HG02884 (cell line): ENCODE results near the gene SLC7A6.
"Not testable (repeated sequence)": the region's sequence is repeated elsewhere in the genome, so short reads cannot be mapped to it uniquely, and the experiment has no call there.

Experiments used
- ATAC-seq: cut with Tn5 transposase; IDR thresholded peaks from one replicate; pipeline ENCODE4 v1.9.1; 2021; ENCODE audit warnings: mild to moderate bottlenecking, moderate library complexity; ENCODE audit not compliant: unreplicated experiment

The SLC7A6 gene

GRCh38 chr16:68281368-68282063, 17.2 kb downstream of the SLC7A6 start:
- no peak for ATAC-seq

DNA sequence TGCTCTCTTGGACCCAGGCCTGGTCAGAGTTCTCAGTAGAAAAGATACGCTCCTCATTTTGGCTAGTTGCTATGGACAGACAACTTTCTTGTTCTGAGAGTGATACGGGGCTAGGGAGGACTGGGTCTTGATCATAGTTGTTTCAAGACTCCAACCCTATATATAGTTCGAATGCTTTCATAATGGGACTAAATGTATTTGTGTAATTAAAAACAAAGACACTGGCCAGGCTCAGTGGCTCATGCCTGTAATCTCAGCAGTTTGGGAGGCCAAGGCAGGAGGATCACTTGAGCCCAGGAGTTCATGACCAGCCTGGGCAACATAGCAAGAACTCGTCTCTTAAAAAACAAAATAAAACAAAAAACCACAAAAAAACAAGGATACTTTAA, 17.7 kb downstream of the SLC7A6 start:
- no peak for ATAC-seq

DNA sequence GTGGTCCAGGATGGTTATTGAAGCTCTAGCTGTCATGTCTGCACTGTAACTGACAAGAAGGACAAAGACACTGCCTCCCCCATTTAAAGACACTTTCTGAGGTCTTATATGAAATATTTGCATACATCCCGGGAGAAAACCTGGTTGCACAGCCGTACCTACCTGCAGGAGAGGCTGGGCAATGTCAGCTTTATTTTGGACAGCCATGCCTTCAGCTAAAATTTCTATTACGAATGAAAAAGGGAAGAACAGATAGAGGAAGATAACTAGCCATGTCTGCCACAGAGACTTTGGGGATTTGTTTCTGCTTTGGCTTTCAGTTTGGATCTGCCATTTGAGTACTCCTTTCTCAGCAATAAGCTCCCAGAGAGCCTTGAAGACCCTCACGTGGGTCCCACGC, 19.0 kb downstream of the SLC7A6 start:
- no peak for ATAC-seq

DNA sequence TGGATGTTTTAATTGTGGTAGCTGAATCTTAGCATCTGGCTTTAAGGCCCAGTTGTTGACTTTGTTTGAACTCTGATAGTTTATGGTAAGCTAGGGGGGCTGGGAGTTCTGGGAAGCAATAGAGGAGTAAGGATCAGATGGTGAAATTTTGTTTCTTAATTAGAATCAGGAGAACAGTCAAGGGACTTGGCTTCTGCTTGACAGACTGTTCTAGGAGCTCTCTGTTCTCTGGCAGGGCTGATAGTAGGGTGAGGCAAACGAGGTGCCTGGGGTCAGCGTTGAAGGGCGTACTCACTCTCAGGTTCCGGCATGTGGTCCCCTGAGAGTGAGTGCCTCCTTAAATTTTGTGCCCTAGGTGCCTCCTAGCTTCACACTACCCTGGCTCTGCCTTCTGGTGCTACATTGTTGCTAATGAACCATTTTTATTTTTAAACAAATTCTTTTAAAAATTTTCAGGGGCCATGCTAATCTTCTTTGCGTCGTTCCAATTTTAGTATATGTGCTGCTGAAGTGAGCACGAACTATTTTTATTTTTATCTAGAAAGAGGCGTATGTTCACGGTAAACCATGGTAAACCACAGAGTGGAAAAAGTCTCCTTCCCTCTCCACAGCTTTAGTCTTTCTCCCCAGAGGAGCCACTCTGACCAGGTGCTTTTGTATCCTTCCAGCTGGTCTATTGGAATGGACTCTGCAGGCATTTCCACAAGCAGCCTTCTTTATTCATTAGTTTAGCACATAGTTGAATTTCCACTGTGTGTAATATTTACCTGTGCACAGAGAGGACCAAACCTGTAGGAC, 19.7 kb downstream of the SLC7A6 start:
- peak; percentile 52 for ATAC-seq

DNA sequence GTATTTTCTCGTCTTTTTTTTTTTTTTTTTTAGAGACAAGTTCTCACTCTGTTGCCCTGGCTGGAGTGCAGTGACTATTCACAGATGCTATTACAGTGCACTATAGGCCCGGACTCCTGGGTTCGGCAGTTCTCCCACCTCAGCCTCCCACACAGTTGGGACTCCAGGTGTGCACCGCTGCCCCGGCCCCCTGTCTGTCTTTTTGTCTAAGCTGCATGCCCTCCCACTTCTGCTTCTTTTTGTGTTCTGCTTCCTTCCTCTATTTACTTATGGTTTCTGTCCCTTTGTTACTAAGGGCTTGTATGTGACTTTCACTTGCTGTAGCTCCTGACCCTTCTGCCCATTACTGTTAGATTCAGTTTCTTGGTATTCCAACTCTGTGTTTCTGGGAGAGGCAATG, 20.5 kb downstream of the SLC7A6 start:
- ATAC-seq, result peak; percentile 40

GRCh38 chr16:68285683-68286082, 21.4 kb downstream of the SLC7A6 start:
- no peak for ATAC-seq

- no peak for ATAC-seq
These were observed 22.1 kb downstream of the SLC7A6 start for GRCh38 chr16:68286153-68287074.

DNA sequence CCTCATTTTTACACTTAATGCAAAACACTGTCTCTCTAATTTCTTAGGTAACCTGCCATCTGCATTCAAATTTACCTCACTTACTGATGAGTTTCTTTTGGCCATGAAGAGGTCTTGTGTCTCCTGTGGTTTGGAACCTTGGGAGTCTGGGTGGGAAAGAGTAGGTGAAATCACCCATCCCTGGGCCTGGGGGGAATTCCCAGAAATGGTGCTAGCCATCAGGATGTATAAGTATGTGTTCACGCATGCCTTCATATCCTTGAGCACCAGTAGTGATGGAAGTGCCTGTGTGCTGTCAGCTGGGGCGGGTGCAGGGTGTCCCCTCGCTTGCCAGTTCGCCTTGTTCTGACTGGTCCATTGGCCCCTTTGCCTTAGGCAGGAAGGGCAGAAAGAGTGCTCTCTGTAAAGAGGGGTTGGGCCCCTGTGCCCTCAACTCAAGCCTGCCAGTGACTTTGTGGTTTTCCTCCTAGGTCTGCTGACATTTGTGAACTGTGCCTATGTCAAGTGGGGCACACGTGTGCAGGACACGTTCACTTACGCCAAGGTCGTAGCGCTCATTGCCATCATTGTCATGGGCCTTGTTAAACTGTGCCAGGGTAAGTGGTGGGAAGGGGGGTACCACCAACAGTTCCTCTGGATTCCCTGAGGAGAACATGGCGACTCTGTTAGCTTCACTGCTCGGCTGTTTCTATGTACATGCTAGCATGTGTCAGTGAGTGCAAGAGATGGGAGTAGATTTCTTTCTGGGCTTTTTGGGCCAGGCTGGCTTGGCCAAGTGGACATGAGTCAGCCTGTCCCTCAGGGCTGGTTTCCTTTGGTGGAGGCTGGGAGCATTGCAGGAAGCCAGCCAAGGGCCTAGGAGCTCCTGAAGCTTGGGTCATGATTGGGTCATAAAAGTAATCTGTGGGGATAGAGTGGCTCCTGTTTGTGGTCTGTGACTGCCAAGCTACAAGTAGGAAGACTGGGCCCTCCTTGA, 23.2 kb downstream of the SLC7A6 start:
- ATAC-seq, result no peak

- ATAC-seq, result no peak
These were observed 23.9 kb downstream of the SLC7A6 start for GRCh38 chr16:68288252-68288650.

- ATAC-seq, result not testable (repeated sequence)
These were observed 24.5 kb downstream of the SLC7A6 start for GRCh38 chr16:68288796-68289195.

DNA sequence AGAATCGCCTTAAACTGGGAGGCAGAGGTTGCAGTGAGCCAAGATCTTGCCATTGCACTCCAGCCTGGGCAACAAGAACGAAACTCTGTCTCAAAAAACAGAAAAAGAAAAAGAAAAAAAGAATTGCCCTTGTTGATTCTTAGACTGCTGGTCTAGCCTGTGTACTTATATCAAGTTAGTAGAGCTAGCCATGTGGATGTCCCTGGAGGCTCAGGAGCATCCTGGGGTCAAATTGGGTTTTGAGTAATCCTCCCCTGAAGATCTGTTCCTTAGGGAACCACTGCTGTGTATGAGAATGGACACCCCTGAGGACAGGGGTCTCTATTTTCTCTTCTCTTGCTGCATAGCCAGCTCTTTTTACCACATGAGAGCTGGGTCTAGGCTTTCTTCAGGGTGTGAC, 24.9 kb downstream of the SLC7A6 start:
- ATAC-seq, result no peak

GRCh38 chr16:68289621-68290329, 25.4 kb downstream of the SLC7A6 start:
- peak; percentile 75 for ATAC-seq

DNA sequence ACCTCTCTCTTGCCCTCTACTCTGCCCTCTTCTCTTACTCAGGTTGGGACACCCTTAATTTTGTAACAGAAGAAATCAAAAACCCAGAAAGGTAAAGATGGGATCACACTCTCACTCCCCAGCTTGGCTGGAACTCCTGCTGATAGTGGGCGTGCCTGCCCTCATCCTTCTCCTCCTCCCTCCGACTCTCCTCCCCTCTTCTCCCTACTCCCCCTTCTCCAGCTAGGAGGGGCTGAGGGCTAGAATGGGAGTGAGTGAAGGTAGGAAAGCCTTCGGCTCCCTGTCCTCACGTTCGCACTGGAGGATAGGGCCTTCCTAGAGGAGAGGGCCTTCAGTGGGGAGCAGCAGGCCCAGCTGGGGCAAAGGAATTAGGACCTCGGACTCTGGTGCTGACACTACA, 26.1 kb downstream of the SLC7A6 start:
- no peak for ATAC-seq

GRCh38 chr16:68291227-68291626, 26.9 kb downstream of the SLC7A6 start:
- ATAC-seq, result no peak

GRCh38 chr16:68292425-68292824, 28.1 kb downstream of the SLC7A6 start:
- ATAC-seq, result no peak

DNA sequence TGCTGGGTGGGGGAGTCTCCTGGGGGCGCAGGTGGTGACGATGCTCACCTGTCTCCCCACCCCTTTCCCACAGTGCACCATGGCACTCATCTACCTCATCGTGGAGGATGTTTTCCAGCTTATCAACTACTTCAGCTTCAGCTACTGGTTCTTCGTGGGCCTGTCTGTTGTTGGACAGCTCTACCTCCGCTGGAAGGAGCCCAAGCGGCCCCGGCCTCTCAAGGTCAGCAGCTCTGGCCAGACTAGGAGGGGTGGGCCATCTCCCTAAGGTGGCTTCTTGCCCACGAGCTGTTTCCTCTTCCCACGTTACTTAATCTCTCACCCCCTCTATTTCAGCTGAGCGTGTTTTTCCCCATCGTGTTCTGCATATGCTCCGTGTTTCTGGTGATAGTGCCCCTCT, 32.0 kb downstream of the SLC7A6 start:
- no peak for ATAC-seq

DNA sequence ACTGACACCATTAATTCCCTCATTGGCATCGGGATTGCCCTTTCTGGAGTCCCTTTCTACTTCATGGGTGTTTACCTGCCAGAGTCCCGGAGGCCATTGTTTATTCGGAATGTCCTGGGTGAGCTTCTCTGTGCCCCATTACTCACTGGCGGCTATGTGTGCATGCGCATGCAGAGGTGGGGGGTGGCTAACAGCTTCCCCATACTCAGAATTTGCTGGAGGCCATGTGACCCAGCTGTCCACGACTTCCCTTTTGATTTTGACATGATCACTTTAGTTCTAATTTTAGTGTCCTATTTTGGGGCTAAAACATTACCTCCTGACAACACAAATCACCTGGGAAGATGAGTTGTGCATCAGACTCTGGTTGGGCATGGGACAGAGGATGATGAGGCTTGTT, 32.4 kb downstream of the SLC7A6 start:
- ATAC-seq, result no peak

- no peak for ATAC-seq
These were observed 33.6 kb downstream of the SLC7A6 start for GRCh38 chr16:68297908-68298307.

- no peak for ATAC-seq
These were observed 34.0 kb downstream of the SLC7A6 start for GRCh38 chr16:68298312-68298711.
